ENCODE measurements around the gene SSC4D. TPM values are rescaled to one million over a fixed set of nuclear protein-coding genes. Genes with fewer than 3 reads are reported as not detected.

The SSC4D gene
- total RNA-seq, 4 donors from 2014 or later, result 2.1 to 14.6 (median 3.4) TPM

DNA sequence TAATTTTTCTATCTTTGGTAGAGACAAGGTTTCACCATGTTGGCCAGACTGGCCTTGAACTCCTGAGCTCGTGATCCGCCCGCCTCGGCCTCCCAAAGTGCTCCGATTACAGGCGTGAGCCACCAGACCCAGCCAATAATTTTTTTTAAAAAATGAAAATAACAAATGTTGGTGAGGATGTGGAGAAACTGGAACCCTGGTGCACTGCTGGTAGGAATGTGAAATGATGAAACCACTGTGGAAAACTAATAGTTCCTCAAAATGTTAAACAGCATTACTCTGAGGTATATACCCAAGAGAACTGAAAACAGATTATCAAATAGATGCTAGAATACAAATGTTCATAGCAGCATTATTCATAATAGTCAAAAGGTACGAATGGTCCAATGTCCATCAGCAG, 27.7 kb downstream of the SSC4D start:
- DNase-seq (ENCODE audit: low spot score) (no peak), ATAC-seq (ENCODE audit: low FRiP score) (no peak)
- TF ChIP-seq CTCF (IDR thresholded peaks at IDR 0.05), result no peak

- DNase-seq (ENCODE audit: low spot score) (no peak), ATAC-seq (ENCODE audit: low FRiP score) (no peak)
- no peak for TF ChIP-seq CTCF (IDR thresholded peaks at IDR 0.05)
Measured at GRCh38 chr7:76380623-76380966, 28.9 kb downstream of the SSC4D start.

- TF ChIP-seq CTCF (IDR thresholded peaks at IDR 0.05), result no peak
- DNase-seq (ENCODE audit: low spot score), result no peak
- no peak for ATAC-seq (ENCODE audit: low FRiP score)
Measured at GRCh38 chr7:76377186-76377918, 32.1 kb downstream of the SSC4D start.

DNA sequence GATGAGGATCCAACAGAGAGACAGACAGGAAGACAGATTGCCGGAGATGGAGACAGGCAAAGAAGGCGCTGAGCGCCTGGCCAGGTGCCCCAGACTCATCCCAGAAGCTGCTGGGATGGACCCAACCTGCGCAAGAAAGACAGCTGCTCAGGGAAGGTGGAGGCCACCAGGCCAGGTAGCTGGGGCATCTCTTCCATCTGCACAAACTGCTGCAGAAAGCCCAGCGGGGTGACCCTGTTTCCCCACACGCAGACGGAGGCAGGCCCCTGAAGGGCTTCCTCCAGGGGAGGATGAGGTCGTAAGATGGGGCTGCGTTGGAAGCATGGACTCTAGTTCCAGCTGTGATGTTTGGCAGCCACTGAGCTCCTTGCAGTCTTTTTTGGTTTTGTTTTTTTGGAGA, 34.2 kb downstream of the SSC4D start:
- no peak for TF ChIP-seq CTCF (IDR thresholded peaks at IDR 0.05)
- ATAC-seq (ENCODE audit: low FRiP score), result no peak
- DNase-seq (ENCODE audit: low spot score), result no peak

- DNase-seq (ENCODE audit: low spot score), result no peak
- no peak for TF ChIP-seq CTCF (IDR thresholded peaks at IDR 0.05)
- peak; percentile 87 for ATAC-seq (ENCODE audit: low FRiP score)
Measured at GRCh38 chr7:76372984-76373833, 36.3 kb downstream of the SSC4D start.

- no peak for TF ChIP-seq CTCF (IDR thresholded peaks at IDR 0.05)
- DNase-seq (ENCODE audit: low spot score), result no peak
- ATAC-seq (ENCODE audit: low FRiP score), result no peak
Measured at GRCh38 chr7:76371396-76371795, 38.1 kb downstream of the SSC4D start.
